ENCODE measurements around the gene ADARB2.

Gene ADARB2

DNA sequence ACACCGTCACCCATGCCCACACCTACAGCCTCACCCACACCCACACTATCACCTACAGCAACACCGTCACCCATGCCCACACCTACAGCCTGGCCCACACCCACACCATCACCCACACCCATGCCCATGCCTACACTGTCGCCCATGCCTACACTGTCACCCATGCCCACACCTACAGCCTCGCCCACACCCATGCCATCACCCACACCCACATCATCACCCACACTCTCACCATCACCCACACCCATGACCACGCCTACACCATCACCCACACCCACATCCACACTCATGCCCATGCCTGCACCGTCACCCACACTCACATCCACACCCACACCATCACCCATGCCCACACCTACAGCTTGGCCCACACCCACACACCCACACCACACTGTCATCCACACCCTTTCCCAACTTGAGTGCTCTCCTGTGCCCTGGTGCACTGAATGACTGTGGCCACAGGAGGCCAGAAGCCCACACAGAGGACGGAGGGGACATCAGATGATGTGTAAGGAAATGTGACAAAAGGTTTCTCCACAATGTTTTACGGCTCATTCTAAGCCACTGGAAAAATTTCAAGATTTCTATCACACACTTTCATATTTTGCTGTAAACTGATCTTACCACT, 527.9 kb downstream of the ADARB2 start:
- no peak for DNase-seq

DNA sequence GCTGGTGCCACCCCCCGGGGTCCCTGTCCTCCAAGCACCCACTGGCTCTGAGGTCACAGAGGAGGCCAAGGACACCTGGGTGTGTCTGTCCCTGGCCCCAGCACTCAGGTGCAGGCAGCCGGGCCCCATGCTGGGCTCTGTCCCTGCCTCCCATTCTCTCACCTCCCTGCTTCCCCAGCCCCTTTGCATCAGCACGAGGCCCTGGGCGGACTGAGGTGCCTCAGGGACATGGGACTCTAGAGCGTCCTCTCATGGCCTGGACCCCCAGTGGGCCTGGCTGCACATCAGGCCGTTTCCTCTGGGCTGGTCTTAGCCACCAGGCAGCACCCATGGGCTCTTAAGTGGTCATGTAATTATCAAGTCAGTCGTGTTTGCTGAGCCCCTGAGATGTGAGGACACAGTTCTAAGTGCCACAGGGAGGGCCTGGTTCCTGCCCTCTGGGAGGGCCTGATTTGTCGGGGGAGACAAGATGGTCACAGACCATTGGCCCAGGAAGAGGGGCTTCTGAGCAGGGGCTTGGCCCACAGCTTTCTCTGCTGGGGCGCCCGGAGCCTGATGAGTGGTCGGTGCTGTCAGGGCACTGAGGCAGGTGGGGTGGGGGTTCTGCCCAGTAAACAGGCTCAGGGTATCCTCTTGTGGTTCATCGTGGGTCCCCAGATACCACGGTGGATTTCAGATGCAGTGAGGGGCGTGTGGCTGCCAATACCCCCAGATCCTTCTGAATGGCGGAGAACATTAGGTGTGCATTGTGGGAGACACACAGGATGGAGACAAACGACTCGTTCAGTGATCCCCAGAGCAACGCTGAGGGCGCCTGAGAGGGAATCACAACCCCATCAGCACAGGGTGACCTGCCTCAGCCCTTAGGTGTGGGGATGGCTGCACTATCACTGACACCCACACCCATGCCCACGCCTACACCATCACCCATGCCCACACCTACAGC, 528.7 kb downstream of the ADARB2 start:
- no peak for DNase-seq

GRCh38 chr10:1206601-1207000, 530.7 kb downstream of the ADARB2 start:
- no peak for DNase-seq

DNA sequence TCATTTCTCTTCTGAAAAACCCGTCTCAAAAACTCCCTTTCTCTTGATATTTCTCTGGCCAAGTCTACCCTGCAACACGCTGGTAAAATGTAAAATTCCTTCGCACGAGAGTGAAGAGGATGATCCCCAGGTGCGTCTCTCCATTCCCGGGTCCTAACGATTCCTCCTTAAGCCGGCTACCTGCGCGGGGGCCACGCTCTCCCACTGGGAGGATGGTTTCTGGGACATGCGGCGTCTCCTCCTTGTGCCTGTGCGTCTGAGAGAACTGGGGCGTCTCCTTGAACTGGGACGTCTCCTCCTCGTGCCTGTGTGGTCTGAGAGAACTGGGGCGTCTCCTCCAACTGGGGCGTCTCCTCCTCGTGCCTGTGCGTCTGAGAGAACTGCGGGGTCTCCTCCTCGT, 531.2 kb downstream of the ADARB2 start:
- DNase-seq = no peak

- DNase-seq = no peak
Measured at GRCh38 chr10:1205450-1206030, 531.8 kb downstream of the ADARB2 start.

- no peak for DNase-seq
Measured at GRCh38 chr10:1204434-1205326, 532.6 kb downstream of the ADARB2 start.

DNA sequence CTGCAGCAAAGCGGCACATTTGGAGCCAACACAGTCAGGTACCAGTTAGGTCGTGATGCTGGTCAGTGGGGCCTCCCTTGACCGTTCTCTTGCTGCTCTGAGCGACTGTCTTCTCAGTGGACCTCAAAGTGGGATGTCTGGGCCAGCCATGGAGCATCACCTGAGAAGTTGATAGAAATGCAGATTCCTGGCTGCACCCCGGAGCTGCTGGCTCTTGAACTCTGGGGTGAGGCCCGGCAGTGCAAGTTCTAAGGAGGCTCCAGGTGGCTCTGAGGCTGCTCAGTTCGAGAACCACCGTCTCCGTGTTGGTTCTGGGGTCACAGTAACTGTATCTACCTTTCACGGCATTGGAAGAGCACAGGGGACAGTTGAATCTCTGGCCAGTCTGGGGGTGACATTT, 533.6 kb downstream of the ADARB2 start:
- DNase-seq = no peak

DNA sequence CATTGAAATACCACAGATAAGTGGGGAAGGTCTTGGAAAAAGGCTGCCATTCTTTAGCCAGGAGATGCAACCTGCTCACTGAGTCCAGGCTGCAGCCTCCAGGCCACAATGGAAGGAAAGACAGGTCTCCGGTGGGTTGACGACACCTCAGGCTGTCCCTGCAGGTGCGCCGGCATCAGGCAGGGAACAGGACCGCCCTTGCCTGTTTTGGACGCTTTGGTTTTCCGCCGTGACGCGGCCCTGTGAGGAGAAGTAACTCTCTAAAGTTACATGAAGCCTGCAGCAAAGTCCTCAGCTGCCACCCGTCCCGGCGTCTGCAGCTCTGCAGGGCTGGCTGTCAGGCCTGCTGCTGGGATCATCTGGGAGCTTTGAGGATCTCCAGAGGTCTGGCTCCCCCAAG, 534.1 kb downstream of the ADARB2 start:
- DNase-seq = no peak

DNA sequence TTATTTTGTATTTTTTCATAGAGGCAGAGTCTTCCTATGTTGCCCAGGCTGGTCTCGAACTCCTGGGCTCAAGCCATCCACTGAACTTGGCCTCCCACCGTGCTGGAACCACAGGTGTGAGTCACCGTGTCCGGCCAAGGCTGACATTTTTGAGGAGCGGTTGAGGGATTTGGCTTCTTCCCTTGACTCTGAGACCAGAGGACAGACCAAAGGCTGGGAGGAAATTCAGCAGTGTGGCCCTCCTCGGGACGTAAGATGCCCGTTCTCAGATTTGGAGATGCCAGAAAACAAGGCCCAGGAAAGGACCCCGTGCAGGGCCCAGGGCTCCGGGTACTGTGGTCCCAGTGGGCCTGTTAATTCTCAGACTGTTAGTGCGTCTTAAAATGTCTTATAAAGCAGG, 535.0 kb downstream of the ADARB2 start:
- no peak for DNase-seq

- no peak for DNase-seq
Measured at GRCh38 chr10:1200866-1201807, 536.2 kb downstream of the ADARB2 start.

DNA sequence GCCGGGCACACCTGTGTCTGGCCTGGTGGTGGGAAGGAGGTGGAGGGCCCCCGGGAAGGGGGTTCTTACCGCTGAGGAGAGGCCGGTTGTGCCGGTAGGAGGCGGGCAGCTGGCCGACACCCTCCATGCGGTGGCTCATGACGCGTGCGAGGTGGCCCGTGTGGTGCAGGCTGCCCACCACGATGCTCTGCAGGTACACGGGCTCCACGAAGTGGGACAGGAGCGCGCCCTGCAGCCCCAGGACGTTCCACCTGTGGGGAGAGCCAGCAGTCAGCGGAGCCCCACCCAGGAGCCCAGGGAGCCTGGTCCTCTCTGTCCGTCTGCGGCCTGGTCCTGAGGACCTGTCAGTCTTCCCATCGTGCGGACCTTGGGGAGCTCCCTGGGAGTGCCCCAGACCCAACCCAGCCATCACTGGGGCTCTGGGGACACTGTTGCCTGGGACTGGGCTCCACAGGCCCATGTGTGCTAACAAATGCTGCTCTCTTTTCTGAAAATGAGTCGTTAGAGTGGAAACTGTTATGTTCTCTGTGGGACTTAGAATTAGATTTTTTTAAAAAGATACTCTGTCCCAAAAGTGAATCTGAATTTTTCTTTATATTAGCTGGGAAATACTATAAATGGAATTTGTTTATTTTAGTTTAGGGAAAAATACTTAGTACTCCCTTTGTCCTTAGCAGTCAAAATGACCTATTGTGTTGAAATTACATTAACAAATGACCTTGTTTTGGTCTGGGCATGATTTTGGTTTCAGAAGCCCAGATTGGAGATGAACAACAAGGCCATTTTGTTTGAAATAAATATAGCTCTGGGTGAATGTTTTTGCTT, 537.2 kb downstream of the ADARB2 start:
- DNase-seq = no peak

DNA sequence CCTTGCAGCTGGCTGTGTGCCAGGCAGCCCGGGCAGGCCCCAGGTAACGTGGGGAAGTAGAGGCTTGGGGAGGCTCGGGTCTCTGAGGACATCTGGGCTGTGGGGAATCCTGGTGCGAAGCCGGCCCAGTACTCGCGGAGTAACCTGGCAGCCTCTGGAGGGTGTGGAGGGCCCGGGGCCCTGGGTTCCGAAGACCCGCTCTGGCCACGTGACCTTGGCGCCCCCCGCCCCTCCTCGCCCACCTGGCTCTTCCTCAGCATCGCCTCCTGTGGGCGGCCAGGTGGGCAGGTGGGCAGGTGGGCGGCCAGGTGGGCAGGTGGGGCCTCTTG, 538.0 kb downstream of the ADARB2 start:
- DNase-seq = no peak

DNA sequence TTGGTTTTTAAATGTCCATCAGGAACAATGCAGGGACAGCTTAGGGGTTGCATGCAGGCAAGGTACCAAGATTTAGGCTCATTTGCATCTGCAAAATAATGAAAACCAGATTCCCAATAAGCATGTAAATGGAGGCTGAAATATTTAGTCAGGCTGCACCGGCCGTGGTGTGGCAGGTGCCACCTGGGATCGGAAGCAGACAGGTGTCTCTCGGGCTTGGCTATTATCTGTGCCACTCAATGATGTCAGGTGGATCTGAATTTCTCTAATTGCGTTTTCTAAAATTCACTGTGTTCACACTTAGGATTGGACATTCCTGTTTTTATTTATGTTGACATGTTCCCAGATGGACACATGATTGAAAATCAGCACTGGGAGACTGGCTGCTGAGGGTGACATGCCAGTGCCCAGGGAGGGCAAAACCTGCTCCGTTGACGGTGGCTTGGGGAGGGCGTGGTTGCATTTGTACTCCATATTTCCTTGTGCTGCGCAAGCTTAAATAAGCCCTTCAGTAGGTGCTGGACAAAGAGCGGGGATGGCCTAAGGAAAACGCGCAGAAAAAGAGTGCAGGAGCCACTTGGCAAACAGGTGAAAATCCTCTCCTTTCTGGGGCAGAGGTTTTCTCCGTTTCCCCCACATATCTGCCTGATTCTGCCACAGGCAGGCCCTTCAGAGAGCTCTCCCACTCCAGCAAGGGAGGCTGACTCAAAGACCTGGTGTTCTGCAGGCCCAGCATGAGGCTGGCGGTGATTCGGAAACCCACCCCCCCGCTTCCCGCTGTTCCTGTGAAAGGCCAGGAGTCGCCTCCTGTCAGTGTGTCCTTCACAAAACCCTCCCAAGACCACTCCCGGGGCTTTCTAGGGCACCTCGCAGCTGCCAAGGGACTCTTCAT, 538.6 kb downstream of the ADARB2 start:
- no peak for DNase-seq

DNA sequence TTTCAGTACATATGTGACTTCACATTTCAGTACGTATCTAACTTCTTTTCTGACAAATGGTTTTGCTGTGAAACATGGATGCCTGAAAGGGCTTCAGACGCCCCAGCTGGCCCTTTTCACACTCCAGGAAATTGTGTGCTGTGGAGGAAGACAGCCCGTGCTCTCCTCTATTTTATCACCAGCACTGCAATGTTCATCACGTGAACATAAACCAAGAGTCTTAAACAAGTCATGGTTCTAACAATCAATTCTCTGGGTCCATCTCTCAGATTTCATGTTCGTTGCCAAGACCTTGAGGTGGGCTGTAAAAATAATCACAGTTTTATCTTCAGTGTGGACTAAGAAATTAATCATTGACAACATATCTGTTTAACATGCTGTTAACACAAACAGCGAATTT, 539.9 kb downstream of the ADARB2 start:
- no peak for DNase-seq

GRCh38 chr10:1196656-1197055, 540.7 kb downstream of the ADARB2 start:
- DNase-seq = no peak

GRCh38 chr10:1195828-1196227, 541.5 kb downstream of the ADARB2 start:
- DNase-seq = no peak

DNA sequence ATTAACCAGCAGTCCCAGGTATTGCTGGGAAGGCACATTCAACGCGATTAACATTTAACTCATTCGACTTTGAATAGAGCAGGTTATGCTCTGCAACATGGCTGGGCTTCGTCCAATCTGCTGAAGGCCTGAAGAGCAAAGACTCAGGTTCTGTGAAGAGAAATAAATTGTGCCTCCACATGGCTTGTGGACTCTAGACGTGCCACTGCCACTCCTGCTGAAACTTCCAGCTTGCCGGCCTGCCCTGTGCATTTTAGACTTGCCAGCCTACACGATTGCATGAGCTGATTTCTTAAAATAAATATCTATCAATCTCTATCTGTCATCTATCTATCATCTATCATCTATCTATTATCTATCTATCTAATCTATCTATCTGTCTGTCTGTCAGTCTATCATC, 543.2 kb downstream of the ADARB2 start:
- DNase-seq = no peak

GRCh38 chr10:1193561-1193960, 543.8 kb downstream of the ADARB2 start:
- no peak for DNase-seq

- no peak for DNase-seq
Measured at GRCh38 chr10:1191752-1192151, 545.6 kb downstream of the ADARB2 start.
